GM13977 (cell line): Measurements from ENCODE around the gene NR4A1.

Source experiments
- DNase-seq: peaks from one replicate; pipeline ENCODE4 v3.0.0; 2012; ENCODE audit warnings: low spot score
- in situ Hi-C: fragments of 300-500 bp; cut with MboI; formaldehyde crosslinking; loops from one replicate; pipeline ENCODE4 v1.12.0; 2022; ENCODE audit warnings: low sequenced_read_pairs, low pct_unique_long_range_greater_than_20kb, mixed read lengths, inconsistent platforms; ENCODE audit not compliant: unreplicated experiment
- TF ChIP-seq, protein P1 (sequence below): IDR thresholded peaks from 2 replicates; pipeline ENCODE4 v1.5.1; 2012; ENCODE audit warnings: mild to moderate bottlenecking, control low read depth; ENCODE audit not compliant: insufficient read depth; ENCODE audit errors: extremely low read depth, missing control alignments

Gene NR4A1

GRCh38 chr12:52006726-52007157 is 44.5 kb upstream of the NR4A1 start, which contains the start of gene TAMALIN:
Gene TAMALIN, plus strand, starts transcription at chr12:52006946. Its CDS starts 74 bp downstream, at chr12:52007020.
- peak; percentile 87 for DNase-seq
- in situ Hi-C loops = no loop called here
- TF ChIP-seq, protein P1, sequence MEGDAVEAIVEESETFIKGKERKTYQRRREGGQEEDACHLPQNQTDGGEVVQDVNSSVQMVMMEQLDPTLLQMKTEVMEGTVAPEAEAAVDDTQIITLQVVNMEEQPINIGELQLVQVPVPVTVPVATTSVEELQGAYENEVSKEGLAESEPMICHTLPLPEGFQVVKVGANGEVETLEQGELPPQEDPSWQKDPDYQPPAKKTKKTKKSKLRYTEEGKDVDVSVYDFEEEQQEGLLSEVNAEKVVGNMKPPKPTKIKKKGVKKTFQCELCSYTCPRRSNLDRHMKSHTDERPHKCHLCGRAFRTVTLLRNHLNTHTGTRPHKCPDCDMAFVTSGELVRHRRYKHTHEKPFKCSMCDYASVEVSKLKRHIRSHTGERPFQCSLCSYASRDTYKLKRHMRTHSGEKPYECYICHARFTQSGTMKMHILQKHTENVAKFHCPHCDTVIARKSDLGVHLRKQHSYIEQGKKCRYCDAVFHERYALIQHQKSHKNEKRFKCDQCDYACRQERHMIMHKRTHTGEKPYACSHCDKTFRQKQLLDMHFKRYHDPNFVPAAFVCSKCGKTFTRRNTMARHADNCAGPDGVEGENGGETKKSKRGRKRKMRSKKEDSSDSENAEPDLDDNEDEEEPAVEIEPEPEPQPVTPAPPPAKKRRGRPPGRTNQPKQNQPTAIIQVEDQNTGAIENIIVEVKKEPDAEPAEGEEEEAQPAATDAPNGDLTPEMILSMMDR = no peak

DNA sequence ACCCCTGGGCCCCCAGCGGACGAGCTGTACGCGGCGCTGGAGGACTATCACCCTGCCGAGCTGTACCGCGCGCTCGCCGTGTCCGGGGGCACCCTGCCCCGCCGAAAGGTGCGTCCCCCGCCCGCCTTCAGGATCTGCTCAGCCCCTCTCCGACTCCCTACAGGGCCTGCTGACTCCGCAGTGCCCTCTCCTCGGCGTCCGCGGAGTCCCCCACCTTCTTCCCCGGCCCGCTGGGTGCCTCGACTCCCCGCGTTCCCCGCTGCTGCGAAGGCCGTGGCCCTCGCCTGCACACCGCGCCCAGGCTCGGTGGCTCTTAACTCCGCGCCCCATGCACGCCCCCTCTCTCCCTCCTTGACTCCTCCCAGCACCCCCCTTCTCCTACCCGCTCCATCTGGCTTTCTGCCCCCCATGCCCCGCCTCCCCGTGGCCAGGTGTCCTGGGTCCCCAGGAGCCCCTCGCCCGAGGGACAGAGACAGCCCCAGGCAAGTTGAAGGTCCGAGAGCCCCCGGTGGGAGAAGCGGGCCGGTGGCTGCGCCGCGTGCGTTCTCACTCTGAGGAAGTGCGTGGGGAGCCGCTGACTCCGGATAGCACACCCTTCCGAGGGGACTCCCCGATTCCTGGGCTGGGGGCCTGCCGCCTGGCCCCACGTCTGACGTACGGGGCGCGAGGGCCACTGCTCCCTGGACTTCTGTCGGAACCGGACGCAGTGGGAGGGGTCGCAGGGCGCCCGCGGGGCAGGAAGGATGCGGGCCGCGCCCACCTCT is 43.9 kb upstream of the NR4A1 start:
- peak; percentile 77 for DNase-seq
- TF ChIP-seq, protein P1 = no peak
- in situ Hi-C loops = no loop called here

DNA sequence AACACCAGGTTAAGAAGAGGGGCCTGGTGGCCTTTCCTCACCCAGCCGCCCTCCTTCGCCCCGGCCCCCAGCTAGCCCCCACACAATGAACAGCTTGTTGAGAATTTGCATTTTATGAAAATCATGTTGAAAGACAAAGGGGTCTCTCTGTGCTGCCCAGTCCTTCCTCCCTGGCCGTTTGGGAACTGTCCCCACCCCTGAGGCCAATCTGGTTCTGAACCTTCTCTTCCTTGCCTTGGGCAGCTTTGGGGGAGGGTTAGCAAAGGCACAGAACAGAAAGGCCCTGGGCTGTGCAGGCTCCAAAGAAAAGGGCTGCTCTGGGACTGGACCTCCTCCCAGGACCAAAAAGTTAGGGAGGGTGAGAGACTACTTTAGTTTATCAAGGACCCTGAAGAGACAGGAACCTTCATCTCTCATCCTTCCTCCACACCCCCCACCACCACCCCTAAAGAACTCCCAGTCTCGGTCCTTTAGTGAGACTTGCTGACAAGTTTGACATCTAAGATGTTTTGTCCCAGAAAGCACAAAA is 43.2 kb upstream of the NR4A1 start:
- in situ Hi-C loops = no loop called here
- DNase-seq = no peak
- TF ChIP-seq, protein P1 = no peak

GRCh38 chr12:52009081-52009751 is 42.0 kb upstream of the NR4A1 start:
- TF ChIP-seq, protein P1 = no peak
- in situ Hi-C loops = no loop called here
- DNase-seq = no peak

GRCh38 chr12:52010152-52010622 is 41.1 kb upstream of the NR4A1 start:
- no peak for DNase-seq
- in situ Hi-C loops = no loop called here
- TF ChIP-seq, protein P1 = no peak

GRCh38 chr12:52010692-52011601 is 40.3 kb upstream of the NR4A1 start:
- in situ Hi-C loops = no loop called here
- DNase-seq = no peak
- TF ChIP-seq, protein P1 = no peak
